ENCODE results near the gene CTSC.
"Not testable (repeated sequence)": the region's sequence is repeated elsewhere in the genome, so short reads cannot be mapped to it uniquely, and the experiment has no call there.

Gene CTSC

GRCh38 chr11:88277349-88277915 is 60.1 kb downstream of the CTSC start:
- no peak for DNase-seq

GRCh38 chr11:88275636-88276035 is 61.9 kb downstream of the CTSC start:
- DNase-seq: no peak

GRCh38 chr11:88266919-88267318 is 70.6 kb downstream of the CTSC start:
- DNase-seq: no peak

GRCh38 chr11:88266157-88266556 is 71.4 kb downstream of the CTSC start:
- DNase-seq: no peak

GRCh38 chr11:88259431-88259830 is 78.1 kb downstream of the CTSC start:
- DNase-seq: no peak

GRCh38 chr11:88252208-88252607 is 85.3 kb downstream of the CTSC start:
- DNase-seq: no peak

- no peak for DNase-seq
Observed at GRCh38 chr11:88250566-88251242, 86.8 kb downstream of the CTSC start.

- no peak for DNase-seq
Observed at GRCh38 chr11:88249706-88250105, 87.8 kb downstream of the CTSC start.

GRCh38 chr11:88246696-88247095 is 90.8 kb downstream of the CTSC start:
- DNase-seq: no peak

GRCh38 chr11:88245576-88245975 is 92.0 kb downstream of the CTSC start:
- not testable (repeated sequence) for DNase-seq
